Measurements from ENCODE around the gene TEDC2. TPM values are rescaled to one million over a fixed set of nuclear protein-coding genes. Genes with fewer than 3 reads are reported as not detected.

Gene TEDC2
- total and polyA plus RNA-seq, 10 of the 15 experiments (the other 5 are each of a cell fraction or from before 2014, with no cell fraction given): 0.23 to 47.9 (median 19.1) TPM

GRCh38 chr16:2476345-2476720 lies 16.4 kb downstream of the TEDC2 start (continued):
- TF ChIP-seq KDM1A (IDR thresholded peaks at IDR 0.05; ENCODE audit: borderline replicate concordance) (no peak), NBN (IDR thresholded peaks at IDR 0.05) (no peak), NR2F1 (conservative IDR thresholded peaks at IDR 0.05) (no peak)
- TF ChIP-seq, protein P1, sequence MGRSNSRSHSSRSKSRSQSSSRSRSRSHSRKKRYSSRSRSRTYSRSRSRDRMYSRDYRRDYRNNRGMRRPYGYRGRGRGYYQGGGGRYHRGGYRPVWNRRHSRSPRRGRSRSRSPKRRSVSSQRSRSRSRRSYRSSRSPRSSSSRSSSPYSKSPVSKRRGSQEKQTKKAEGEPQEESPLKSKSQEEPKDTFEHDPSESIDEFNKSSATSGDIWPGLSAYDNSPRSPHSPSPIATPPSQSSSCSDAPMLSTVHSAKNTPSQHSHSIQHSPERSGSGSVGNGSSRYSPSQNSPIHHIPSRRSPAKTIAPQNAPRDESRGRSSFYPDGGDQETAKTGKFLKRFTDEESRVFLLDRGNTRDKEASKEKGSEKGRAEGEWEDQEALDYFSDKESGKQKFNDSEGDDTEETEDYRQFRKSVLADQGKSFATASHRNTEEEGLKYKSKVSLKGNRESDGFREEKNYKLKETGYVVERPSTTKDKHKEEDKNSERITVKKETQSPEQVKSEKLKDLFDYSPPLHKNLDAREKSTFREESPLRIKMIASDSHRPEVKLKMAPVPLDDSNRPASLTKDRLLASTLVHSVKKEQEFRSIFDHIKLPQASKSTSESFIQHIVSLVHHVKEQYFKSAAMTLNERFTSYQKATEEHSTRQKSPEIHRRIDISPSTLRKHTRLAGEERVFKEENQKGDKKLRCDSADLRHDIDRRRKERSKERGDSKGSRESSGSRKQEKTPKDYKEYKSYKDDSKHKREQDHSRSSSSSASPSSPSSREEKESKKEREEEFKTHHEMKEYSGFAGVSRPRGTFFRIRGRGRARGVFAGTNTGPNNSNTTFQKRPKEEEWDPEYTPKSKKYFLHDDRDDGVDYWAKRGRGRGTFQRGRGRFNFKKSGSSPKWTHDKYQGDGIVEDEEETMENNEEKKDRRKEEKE (IDR thresholded peaks at IDR 0.05): no peak

GRCh38 chr16:2476741-2477140 lies 16.8 kb downstream of the TEDC2 start:
- 64% methylated on average over 3 of the region's 3 CpGs for WGBS (ENCODE audit: insufficient coverage, insufficient replicate concordance, low lambda C conversion rate, missing lambda C conversion rate)
- Histone ChIP-seq H3K9me3 (replicated peaks; ENCODE audit: control insufficient read depth, insufficient read depth, low read length) (no peaks in the 10 kb centered on the region), H3K4me2 (ENCODE audit: control insufficient read depth, insufficient read depth) (no peak overlapping the region), H3K27me3 (replicated peaks in 1 of 2; ENCODE audit: control insufficient read depth in 2 of 2, insufficient read depth in 2 of 2, low read length in 1 of 2) (no peaks in the 10 kb centered on the region), H3K4me1 (ENCODE audit: control insufficient read depth, insufficient read depth, low read length) (peaks cover 9% of the 10 kb centered on the region), H3K4me3 (no peak overlapping the region), H3K27ac (ENCODE audit: control insufficient read depth, insufficient read depth) (no peak overlapping the region), H2AFZ (ENCODE audit: control insufficient read depth, low read depth, low read length) (no peak overlapping the region), H4K20me1 (ENCODE audit: control insufficient read depth, insufficient read depth) (no peaks in the 10 kb centered on the region), H3K36me3 (ENCODE audit: control insufficient read depth in 2 of 2, insufficient read depth in 2 of 2, low read length in 1 of 2) (no peaks in the 10 kb centered on the region), H3K79me2 (ENCODE audit: control insufficient read depth, insufficient read depth, low read length) (no peaks in the 10 kb centered on the region), H3K9ac (ENCODE audit: control insufficient read depth, insufficient read depth, low read length) (no peak overlapping the region)
- in situ Hi-C loops (cut with MboI) (no loop called here), intact Hi-C loops (cut with micrococcal nuclease; ENCODE audit: unreplicated experiment) (no loop called here)
- DNase-seq (ENCODE audit: low read depth, low spot score) (no peak), FAIRE-seq (no peak), ATAC-seq (no peak)
- TF ChIP-seq RAD51 (IDR thresholded peaks at IDR 0.05): no peak
- ChIA-PET RAD21 (ENCODE audit: unreplicated experiment) (interaction anchor here (1.3 kb wide), 1 partner anchor 10 kb away, joined by 3 read pairs; no protein-coding TSS in a partner anchor), POLR2A (interaction anchor here (1.2 kb wide), 1 partner anchor 10 kb away, joined by 3 read pairs; no protein-coding TSS in a partner anchor), SMC1A (ENCODE audit: uncharacterized antibody, unreplicated experiment) (no interaction called here), CTCF (interaction anchor here (1.5 to 2.3 kb wide), 2 partner anchors 11 to 46 kb away, joined by 5 to 10 read pairs; no protein-coding TSS in a partner anchor)
- BruUV-seq (replicated peaks): no TSS peak

Measured in GM12878 (cell line).